ENCODE measurements around the gene MYL6.

DNA sequence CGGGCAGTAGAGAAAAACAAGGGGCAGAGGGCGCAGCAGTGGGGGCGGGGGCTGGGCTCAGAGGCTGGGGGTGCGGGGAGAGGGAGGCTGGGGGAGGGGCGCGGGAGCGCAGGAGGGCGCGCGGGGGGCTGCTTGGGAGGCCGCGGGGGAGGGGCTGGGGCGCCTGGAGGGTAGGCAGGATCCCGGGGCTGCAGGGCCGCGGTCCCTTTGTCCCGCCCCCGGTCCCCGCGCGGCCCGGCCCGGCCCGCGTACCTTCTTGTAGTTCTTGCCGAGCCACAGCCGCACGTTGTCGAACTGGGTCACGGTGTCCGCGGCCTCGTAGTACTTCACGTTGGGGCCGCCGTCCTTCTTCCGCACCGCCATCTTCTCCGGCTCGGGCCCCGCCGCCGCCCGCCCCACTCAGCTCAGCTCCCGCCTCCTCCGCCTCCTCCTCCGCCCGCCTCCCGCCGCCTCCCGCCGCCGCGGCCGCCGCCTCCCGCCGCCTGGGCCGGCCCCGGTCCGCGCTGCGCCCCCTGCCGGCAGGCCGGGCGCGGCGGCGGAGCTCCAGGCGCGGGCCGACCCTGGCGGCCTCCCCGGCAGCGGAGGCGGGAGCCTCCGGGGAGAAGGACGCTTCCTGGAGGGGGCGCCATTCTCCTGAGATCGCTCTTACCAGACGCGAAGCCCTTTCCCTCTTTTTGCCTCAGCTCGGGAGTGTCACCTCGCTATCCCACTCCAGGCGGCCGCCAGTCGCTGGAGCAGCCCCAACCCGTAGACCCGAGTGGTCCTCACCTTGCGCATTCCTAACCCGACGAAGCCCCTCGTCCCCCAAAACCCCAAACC, 31.1 kb downstream of the MYL6 start, which contains the start of gene SMARCC2:
- TF ChIP-seq, protein P1, sequence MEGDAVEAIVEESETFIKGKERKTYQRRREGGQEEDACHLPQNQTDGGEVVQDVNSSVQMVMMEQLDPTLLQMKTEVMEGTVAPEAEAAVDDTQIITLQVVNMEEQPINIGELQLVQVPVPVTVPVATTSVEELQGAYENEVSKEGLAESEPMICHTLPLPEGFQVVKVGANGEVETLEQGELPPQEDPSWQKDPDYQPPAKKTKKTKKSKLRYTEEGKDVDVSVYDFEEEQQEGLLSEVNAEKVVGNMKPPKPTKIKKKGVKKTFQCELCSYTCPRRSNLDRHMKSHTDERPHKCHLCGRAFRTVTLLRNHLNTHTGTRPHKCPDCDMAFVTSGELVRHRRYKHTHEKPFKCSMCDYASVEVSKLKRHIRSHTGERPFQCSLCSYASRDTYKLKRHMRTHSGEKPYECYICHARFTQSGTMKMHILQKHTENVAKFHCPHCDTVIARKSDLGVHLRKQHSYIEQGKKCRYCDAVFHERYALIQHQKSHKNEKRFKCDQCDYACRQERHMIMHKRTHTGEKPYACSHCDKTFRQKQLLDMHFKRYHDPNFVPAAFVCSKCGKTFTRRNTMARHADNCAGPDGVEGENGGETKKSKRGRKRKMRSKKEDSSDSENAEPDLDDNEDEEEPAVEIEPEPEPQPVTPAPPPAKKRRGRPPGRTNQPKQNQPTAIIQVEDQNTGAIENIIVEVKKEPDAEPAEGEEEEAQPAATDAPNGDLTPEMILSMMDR (IDR thresholded peaks at IDR 0.05), result peak; percentile 99
- peak; percentile 57 for TF ChIP-seq POLR2AphosphoS5 (IDR thresholded peaks at IDR 0.05; ENCODE audit: low read depth, low read length)
- peak; percentile 89; the same call in 1 of the 2 replicates for TF ChIP-seq SIN3A (IDR thresholded peaks at IDR 0.05; ENCODE audit: borderline replicate concordance, insufficient read depth, low read depth, low read length)
- TF ChIP-seq TCF7L2 (IDR thresholded peaks at IDR 0.05; ENCODE audit: low read depth, low read length), result no peak
- TF ChIP-seq, protein P2, sequence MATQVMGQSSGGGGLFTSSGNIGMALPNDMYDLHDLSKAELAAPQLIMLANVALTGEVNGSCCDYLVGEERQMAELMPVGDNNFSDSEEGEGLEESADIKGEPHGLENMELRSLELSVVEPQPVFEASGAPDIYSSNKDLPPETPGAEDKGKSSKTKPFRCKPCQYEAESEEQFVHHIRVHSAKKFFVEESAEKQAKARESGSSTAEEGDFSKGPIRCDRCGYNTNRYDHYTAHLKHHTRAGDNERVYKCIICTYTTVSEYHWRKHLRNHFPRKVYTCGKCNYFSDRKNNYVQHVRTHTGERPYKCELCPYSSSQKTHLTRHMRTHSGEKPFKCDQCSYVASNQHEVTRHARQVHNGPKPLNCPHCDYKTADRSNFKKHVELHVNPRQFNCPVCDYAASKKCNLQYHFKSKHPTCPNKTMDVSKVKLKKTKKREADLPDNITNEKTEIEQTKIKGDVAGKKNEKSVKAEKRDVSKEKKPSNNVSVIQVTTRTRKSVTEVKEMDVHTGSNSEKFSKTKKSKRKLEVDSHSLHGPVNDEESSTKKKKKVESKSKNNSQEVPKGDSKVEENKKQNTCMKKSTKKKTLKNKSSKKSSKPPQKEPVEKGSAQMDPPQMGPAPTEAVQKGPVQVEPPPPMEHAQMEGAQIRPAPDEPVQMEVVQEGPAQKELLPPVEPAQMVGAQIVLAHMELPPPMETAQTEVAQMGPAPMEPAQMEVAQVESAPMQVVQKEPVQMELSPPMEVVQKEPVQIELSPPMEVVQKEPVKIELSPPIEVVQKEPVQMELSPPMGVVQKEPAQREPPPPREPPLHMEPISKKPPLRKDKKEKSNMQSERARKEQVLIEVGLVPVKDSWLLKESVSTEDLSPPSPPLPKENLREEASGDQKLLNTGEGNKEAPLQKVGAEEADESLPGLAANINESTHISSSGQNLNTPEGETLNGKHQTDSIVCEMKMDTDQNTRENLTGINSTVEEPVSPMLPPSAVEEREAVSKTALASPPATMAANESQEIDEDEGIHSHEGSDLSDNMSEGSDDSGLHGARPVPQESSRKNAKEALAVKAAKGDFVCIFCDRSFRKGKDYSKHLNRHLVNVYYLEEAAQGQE (IDR thresholded peaks at IDR 0.05; ENCODE audit: insufficient read depth in 1 of 2, low read depth in 2 of 2, low read length in 1 of 2), result 0 out of 4 replicates have a peak, but pooled peaks of 1 of the 2 experiments have one; percentile 22

Measured in Panc1 (cell line).